ENCODE data around the gene PHLDB1.

DNA sequence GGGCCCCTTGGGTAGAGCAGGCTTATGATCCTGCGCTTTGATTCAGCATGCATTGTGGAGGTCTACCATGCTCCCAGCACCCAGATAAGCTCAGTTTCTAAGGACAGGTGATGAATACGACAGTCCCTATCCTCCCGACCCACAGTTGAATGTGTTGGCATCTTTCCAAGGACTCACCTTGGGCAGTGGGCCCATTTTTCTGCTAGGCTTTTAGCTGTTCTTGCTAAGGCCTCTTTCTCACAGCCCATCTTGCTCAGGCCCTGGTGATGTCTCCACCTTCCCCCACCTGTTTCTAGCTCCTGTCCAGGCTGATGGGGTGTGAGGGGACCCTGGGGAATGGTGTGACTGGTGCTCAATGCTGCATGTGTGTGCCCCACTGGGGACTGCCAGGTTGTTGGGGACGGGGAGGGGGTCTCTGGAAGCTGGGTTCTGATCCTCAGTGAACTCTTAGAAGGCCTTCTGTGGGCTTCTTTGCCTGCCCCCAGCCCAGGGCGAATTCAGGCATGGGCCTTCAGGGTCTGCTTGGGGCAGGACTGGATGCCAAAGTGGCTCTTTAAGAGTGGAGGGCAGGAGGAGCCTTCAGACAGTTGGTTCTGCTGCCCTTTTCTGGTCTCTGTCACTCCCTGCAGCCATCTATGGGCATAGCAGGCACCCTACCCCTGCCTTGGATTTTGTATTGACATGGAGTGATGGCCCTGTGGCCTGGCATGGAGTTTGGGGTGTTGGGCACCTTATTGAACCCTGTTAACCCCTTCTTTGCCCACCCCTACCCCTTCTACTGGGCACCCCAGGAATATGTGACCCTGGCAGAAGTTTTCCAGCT lies 33.1 kb downstream of the PHLDB1 start:
- TF ChIP-seq, protein P1, sequence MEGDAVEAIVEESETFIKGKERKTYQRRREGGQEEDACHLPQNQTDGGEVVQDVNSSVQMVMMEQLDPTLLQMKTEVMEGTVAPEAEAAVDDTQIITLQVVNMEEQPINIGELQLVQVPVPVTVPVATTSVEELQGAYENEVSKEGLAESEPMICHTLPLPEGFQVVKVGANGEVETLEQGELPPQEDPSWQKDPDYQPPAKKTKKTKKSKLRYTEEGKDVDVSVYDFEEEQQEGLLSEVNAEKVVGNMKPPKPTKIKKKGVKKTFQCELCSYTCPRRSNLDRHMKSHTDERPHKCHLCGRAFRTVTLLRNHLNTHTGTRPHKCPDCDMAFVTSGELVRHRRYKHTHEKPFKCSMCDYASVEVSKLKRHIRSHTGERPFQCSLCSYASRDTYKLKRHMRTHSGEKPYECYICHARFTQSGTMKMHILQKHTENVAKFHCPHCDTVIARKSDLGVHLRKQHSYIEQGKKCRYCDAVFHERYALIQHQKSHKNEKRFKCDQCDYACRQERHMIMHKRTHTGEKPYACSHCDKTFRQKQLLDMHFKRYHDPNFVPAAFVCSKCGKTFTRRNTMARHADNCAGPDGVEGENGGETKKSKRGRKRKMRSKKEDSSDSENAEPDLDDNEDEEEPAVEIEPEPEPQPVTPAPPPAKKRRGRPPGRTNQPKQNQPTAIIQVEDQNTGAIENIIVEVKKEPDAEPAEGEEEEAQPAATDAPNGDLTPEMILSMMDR (IDR thresholded peaks at IDR 0.05), result peak; percentile 10; the same call in 1 of the 2 replicates
- no peak for TF ChIP-seq ZFX (IDR thresholded peaks at IDR 0.05; ENCODE audit: borderline replicate concordance)

All from 22Rv1 (cell line).